ENCODE data around the gene PTPN14. TPM values are rescaled to one million over a fixed set of nuclear protein-coding genes. Genes with fewer than 3 reads are reported as not detected.

Gene PTPN14
- total and polyA plus RNA-seq, 12 donors, result 5.0 to 71.6 (median 42.3) TPM

GRCh38 chr1:214455971-214456867 lies 95.2 kb downstream of the PTPN14 start:
- TF ChIP-seq CTCF (IDR thresholded peaks at IDR 0.05), result no peak
- Histone ChIP-seq H3K4me3 (no peak overlapping the region), H3K36me3 (peaks cover 0 to 2% (median 0%) of the 10 kb centered on the region in 9 donors), H3K27me3 (no peaks in the 10 kb centered on the region), H3K4me1 (peaks cover 0 to 56% (median 22%) of the 10 kb centered on the region in 9 donors), H3K9me3 (no peaks in the 10 kb centered on the region), H3K27ac (no peak overlapping the region)
- intact Hi-C loops (cut with DNase I), result no loop called here
- no peak for ATAC-seq
- DNase-seq, result no peak
- WGBS, 2 donors, result 76 to 87% methylated on average over 6 of the region's 6 CpGs

- H3K4me1 ChIP-seq, result peaks cover 0 to 56% (median 22%) of the 10 kb centered on the region in 9 donors
These were observed 95.9 kb downstream of the PTPN14 start for GRCh38 chr1:214455479-214455878.

GRCh38 chr1:214454569-214455396 lies 96.6 kb downstream of the PTPN14 start:
- H3K36me3 ChIP-seq, result peaks cover 0 to 13% (median 0%) of the 10 kb centered on the region in 9 donors
- H3K4me3 ChIP-seq, result no peak overlapping the region
- no peaks in the 10 kb centered on the region for H3K27me3 ChIP-seq
- H3K9me3 ChIP-seq, result no peaks in the 10 kb centered on the region
- DNase-seq, result no peak
- 42 to 51% methylated on average over 3 of the region's 3 CpGs for WGBS, 2 donors
- ATAC-seq, result peak in 6 of 8 donors; percentile 47 to 71 (median 66)
- peaks cover 0 to 56% (median 22%) of the 10 kb centered on the region in 9 donors for H3K4me1 ChIP-seq
- intact Hi-C loops (cut with DNase I), result no loop called here
- peak overlapping the region in 1 of 10 donors; percentile 7 for H3K27ac ChIP-seq
- no peak for TF ChIP-seq CTCF (IDR thresholded peaks at IDR 0.05)

More at GRCh38 chr1:214455479-214455878, 95.9 kb downstream of the PTPN14 start:
- TF ChIP-seq CTCF (IDR thresholded peaks at IDR 0.05), result no peak
- WGBS, 2 donors, result 78 to 92% methylated on average over 3 of the region's 3 CpGs
- Histone ChIP-seq H3K27ac (peak overlapping the region in 1 of 10 donors; percentile 7), H3K27me3 (no peaks in the 10 kb centered on the region), H3K4me3 (no peak overlapping the region), H3K9me3 (no peaks in the 10 kb centered on the region), H3K36me3 (peaks cover 0 to 10% (median 0%) of the 10 kb centered on the region in 9 donors)
- intact Hi-C loops (cut with DNase I), result no loop called here
- DNase-seq, result no peak
- no peak for ATAC-seq

GRCh38 chr1:214453109-214453722 lies 98.2 kb downstream of the PTPN14 start:
- intact Hi-C loops (cut with DNase I), result no loop called here
- Histone ChIP-seq H3K27me3 (no peaks in the 10 kb centered on the region), H3K27ac (no peak overlapping the region), H3K4me1 (peaks cover 0 to 56% (median 22%) of the 10 kb centered on the region in 9 donors), H3K4me3 (no peak overlapping the region), H3K9me3 (no peaks in the 10 kb centered on the region), H3K36me3 (peaks cover 0 to 13% (median 0%) of the 10 kb centered on the region in 9 donors)
- WGBS, 2 donors, result 97% methylated on average over 3 of the region's 3 CpGs
- DNase-seq (no peak), ATAC-seq (no peak)
- TF ChIP-seq CTCF (IDR thresholded peaks at IDR 0.05), result no peak
